ENCODE measurements around the gene FLT4.

The FLT4 gene

GRCh38 chr5:180618829-180619562, 30.4 kb downstream of the FLT4 start:
- in situ Hi-C loops (cut with HindIII; ENCODE audit: low pct_ligation_motif_present, low sequenced_read_pairs) = no loop called here
- DNase-seq = peak; percentile 39
- H3K27ac ChIP-seq = no peak overlapping the region
- H3K36me3 ChIP-seq (replicated peaks) = no peaks in the 10 kb centered on the region
- H3K27me3 ChIP-seq (replicated peaks) = no peaks in the 10 kb centered on the region
- peak; percentile 51 for TF ChIP-seq CTCF (IDR thresholded peaks at IDR 0.05; ENCODE audit: low read depth, low read length, missing control alignments)
- H3K4me3 ChIP-seq (ENCODE audit: low read depth, low read length) = peak overlapping the region; percentile 29

- TF ChIP-seq CTCF (IDR thresholded peaks at IDR 0.05; ENCODE audit: low read depth, low read length, missing control alignments) = no peak
- Histone ChIP-seq H3K36me3 (replicated peaks) (no peaks in the 10 kb centered on the region), H3K27ac (no peak overlapping the region), H3K4me3 (ENCODE audit: low read depth, low read length) (peak overlapping the region; percentile 22), H3K27me3 (replicated peaks) (no peaks in the 10 kb centered on the region)
- no peak for DNase-seq
- in situ Hi-C loops (cut with HindIII; ENCODE audit: low pct_ligation_motif_present, low sequenced_read_pairs) = no loop called here
Measured at GRCh38 chr5:180618487-180618828, 30.9 kb downstream of the FLT4 start.

- no peaks in the 10 kb centered on the region for H3K27me3 ChIP-seq (replicated peaks)
- H3K4me3 ChIP-seq (ENCODE audit: low read depth, low read length) = no peak overlapping the region
- H3K36me3 ChIP-seq (replicated peaks) = no peaks in the 10 kb centered on the region
- DNase-seq = no peak
- no peak overlapping the region for H3K27ac ChIP-seq
- no peak for TF ChIP-seq CTCF (IDR thresholded peaks at IDR 0.05; ENCODE audit: low read depth, low read length, missing control alignments)
- in situ Hi-C loops (cut with HindIII; ENCODE audit: low pct_ligation_motif_present, low sequenced_read_pairs) = no loop called here
Measured at GRCh38 chr5:180613814-180614188, 35.6 kb downstream of the FLT4 start.

- Histone ChIP-seq H3K27me3 (replicated peaks) (no peaks in the 10 kb centered on the region), H3K36me3 (replicated peaks) (no peaks in the 10 kb centered on the region), H3K27ac (no peak overlapping the region), H3K4me3 (ENCODE audit: low read depth, low read length) (no peak overlapping the region)
- DNase-seq = no peak
- no peak for TF ChIP-seq CTCF (IDR thresholded peaks at IDR 0.05; ENCODE audit: low read depth, low read length, missing control alignments)
- in situ Hi-C loops (cut with HindIII; ENCODE audit: low pct_ligation_motif_present, low sequenced_read_pairs) = no loop called here
Measured at GRCh38 chr5:180613188-180613813, 36.1 kb downstream of the FLT4 start.

- in situ Hi-C loops (cut with HindIII; ENCODE audit: low pct_ligation_motif_present, low sequenced_read_pairs) = no loop called here
- TF ChIP-seq CTCF (IDR thresholded peaks at IDR 0.05; ENCODE audit: low read depth, low read length, missing control alignments) = no peak
- Histone ChIP-seq H3K27ac (no peak overlapping the region), H3K4me3 (ENCODE audit: low read depth, low read length) (no peak overlapping the region), H3K27me3 (replicated peaks) (no peaks in the 10 kb centered on the region), H3K36me3 (replicated peaks) (no peaks in the 10 kb centered on the region)
- DNase-seq = no peak
Measured at GRCh38 chr5:180612683-180613082, 36.7 kb downstream of the FLT4 start.
